Ascending aorta (tissue), 2 donors: ENCODE data around the gene NOVA1. TPM values are rescaled to one million over a fixed set of nuclear protein-coding genes. Genes with fewer than 3 reads are reported as not detected.

Experiments used
- DNase-seq, 2 donors: peaks; one replicate each; pipeline ENCODE4 v3.0.0-alpha.2; 2019; ENCODE audit warnings: low spot score in 2 of 2
- H3K27ac ChIP-seq, 2 donors: fragments of 200-600 bp; sonication (generic); one replicate each; pipeline ENCODE4 v1.5.1; 2016 to 2017; ENCODE audit warnings: mild to moderate bottlenecking in 1 of 2
- H3K27me3 ChIP-seq: fragments of 200-600 bp; sonication (generic); one replicate; pipeline ENCODE4 v1.5.1; 2017
- H3K36me3 ChIP-seq, 2 donors: fragments of 200-600 bp; sonication (generic); one replicate each; pipeline ENCODE4 v1.5.1; 2016
- H3K4me1 ChIP-seq, 2 donors: fragments of 200-600 bp; sonication (generic); one replicate each; pipeline ENCODE4 v1.5.1; 2016 to 2017; ENCODE audit warnings: mild to moderate bottlenecking in 1 of 2
- H3K4me3 ChIP-seq, 2 donors: fragments of 200-600 bp; sonication (generic); one replicate each; pipeline ENCODE4 v1.5.1; 2016 to 2017; ENCODE audit warnings: mild to moderate bottlenecking in 1 of 2
- H3K9me3 ChIP-seq, 2 donors: fragments of 200-600 bp; sonication (generic); one replicate each; pipeline ENCODE4 v1.5.1; 2016
- CTCF ChIP-seq, 3 experiments: fragments of 200-600 bp in 2 of 3; fragments of 450-650 bp in 1 of 3; sonication (generic) in 2 of 3; IDR thresholded peaks; one replicate each; pipeline ENCODE4 v1.5.1; 2016 to 2019; ENCODE audit warnings: antibody characterized with exemption in 3 of 3, mild to moderate bottlenecking in 1 of 3, moderate library complexity in 1 of 3
- intact Hi-C: fragments of 100-400 bp; cut with DNase I; formaldehyde crosslinking; loops from one replicate; pipeline ENCODE4 v1.15.1; 2023
- total RNA-seq: library from RNA; depleted of rRNA; stranded (reverse); fragments of >200 nt; gene quantifications from one replicate; pipeline ENCODE4 v1.1.0, GENCODE V29; 2016

Gene NOVA1
- total RNA-seq, 1 donor from 2014 or later, result 11.1 TPM

- H3K9me3 ChIP-seq, result no peaks in the 10 kb centered on the region
- no peak overlapping the region for H3K27ac ChIP-seq
- H3K4me3 ChIP-seq, result no peak overlapping the region
- no peaks in the 10 kb centered on the region for H3K27me3 ChIP-seq
- DNase-seq, result no peak
- H3K36me3 ChIP-seq, result no peaks in the 10 kb centered on the region
- no peaks in the 10 kb centered on the region for H3K4me1 ChIP-seq
- intact Hi-C loops, result no loop called here
- no peak for TF ChIP-seq CTCF (IDR thresholded peaks at IDR 0.05)
Observed at GRCh38 chr14:26444822-26445221, 153.0 kb downstream of the NOVA1 start.

GRCh38 chr14:26443654-26444053 lies 154.2 kb downstream of the NOVA1 start:
- Histone ChIP-seq H3K9me3 (no peaks in the 10 kb centered on the region), H3K27me3 (no peaks in the 10 kb centered on the region), H3K27ac (no peak overlapping the region), H3K4me3 (no peak overlapping the region), H3K4me1 (no peaks in the 10 kb centered on the region), H3K36me3 (no peaks in the 10 kb centered on the region)
- no peak for DNase-seq
- no peak for TF ChIP-seq CTCF (IDR thresholded peaks at IDR 0.05)
- intact Hi-C loops, result no loop called here

- no peaks in the 10 kb centered on the region for H3K36me3 ChIP-seq
- no peak overlapping the region for H3K4me3 ChIP-seq
- H3K4me1 ChIP-seq, result no peaks in the 10 kb centered on the region
- H3K9me3 ChIP-seq, result no peaks in the 10 kb centered on the region
- intact Hi-C loops, result no loop called here
- no peak for TF ChIP-seq CTCF (IDR thresholded peaks at IDR 0.05)
- no peaks in the 10 kb centered on the region for H3K27me3 ChIP-seq
- no peak overlapping the region for H3K27ac ChIP-seq
- no peak for DNase-seq
Observed at GRCh38 chr14:26429205-26429604, 168.6 kb downstream of the NOVA1 start.

DNA sequence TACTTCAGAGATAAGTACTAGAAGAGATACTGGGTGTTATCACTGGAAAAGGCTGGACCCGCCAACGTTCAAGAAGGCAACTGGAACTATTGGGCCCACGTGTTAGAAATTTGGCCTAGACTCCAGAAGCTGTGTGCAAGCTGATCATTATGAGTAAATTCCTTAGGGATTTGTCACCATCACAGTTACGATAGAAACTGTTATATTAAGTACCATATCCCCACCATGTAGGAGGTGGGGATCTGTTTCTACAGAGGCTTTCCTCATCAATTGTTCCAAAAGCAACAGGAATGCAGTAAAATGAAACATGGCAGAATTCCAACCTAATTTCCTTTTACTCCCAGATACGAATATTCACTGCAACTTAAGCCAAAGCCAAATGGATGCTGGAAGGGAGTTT lies 170.7 kb downstream of the NOVA1 start:
- Histone ChIP-seq H3K27me3 (no peaks in the 10 kb centered on the region), H3K36me3 (no peaks in the 10 kb centered on the region), H3K4me1 (no peaks in the 10 kb centered on the region), H3K9me3 (no peaks in the 10 kb centered on the region), H3K27ac (no peak overlapping the region), H3K4me3 (no peak overlapping the region)
- no peak for TF ChIP-seq CTCF (IDR thresholded peaks at IDR 0.05)
- DNase-seq, result no peak
- intact Hi-C loops, result no loop called here

DNA sequence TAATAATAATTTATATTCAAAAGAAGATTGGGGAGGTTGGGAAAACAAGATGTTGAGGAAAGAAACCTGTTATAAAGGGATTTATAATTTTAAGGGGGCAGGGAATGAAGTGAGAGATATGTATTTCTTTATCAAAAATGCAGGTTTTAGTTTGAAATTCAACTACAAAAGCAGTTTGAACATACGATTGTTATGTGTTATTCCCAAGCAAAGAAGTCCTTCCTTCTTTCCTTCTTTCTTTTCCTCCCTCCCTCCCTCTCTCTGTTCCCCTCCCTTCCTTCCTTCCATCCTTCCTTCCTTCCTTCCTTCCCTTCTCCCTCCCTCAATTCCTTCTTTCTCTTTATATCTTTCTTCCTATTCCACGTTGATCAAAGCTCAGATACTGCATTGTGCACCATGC lies 173.3 kb downstream of the NOVA1 start:
- Histone ChIP-seq H3K4me3 (no peak overlapping the region), H3K36me3 (no peaks in the 10 kb centered on the region), H3K4me1 (no peaks in the 10 kb centered on the region), H3K27me3 (no peaks in the 10 kb centered on the region), H3K9me3 (no peaks in the 10 kb centered on the region), H3K27ac (no peak overlapping the region)
- intact Hi-C loops, result no loop called here
- TF ChIP-seq CTCF (IDR thresholded peaks at IDR 0.05), result no peak
- DNase-seq, result no peak

GRCh38 chr14:26415618-26416123 lies 182.2 kb downstream of the NOVA1 start:
- H3K27me3 ChIP-seq, result no peaks in the 10 kb centered on the region
- no peak overlapping the region for H3K4me3 ChIP-seq
- no peak overlapping the region for H3K27ac ChIP-seq
- no peaks in the 10 kb centered on the region for H3K9me3 ChIP-seq
- no peak for TF ChIP-seq CTCF (IDR thresholded peaks at IDR 0.05)
- H3K36me3 ChIP-seq, result no peaks in the 10 kb centered on the region
- DNase-seq, result no peak
- intact Hi-C loops, result no loop called here
- H3K4me1 ChIP-seq, result no peaks in the 10 kb centered on the region
